ENCODE data around the gene LMTK3. TPM values are rescaled to one million over a fixed set of nuclear protein-coding genes. Genes with fewer than 3 reads are reported as not detected.

The LMTK3 gene
- total RNA-seq, 4 donors from 2014 or later = 0.28 to 0.52 TPM; not detected in 2

DNA sequence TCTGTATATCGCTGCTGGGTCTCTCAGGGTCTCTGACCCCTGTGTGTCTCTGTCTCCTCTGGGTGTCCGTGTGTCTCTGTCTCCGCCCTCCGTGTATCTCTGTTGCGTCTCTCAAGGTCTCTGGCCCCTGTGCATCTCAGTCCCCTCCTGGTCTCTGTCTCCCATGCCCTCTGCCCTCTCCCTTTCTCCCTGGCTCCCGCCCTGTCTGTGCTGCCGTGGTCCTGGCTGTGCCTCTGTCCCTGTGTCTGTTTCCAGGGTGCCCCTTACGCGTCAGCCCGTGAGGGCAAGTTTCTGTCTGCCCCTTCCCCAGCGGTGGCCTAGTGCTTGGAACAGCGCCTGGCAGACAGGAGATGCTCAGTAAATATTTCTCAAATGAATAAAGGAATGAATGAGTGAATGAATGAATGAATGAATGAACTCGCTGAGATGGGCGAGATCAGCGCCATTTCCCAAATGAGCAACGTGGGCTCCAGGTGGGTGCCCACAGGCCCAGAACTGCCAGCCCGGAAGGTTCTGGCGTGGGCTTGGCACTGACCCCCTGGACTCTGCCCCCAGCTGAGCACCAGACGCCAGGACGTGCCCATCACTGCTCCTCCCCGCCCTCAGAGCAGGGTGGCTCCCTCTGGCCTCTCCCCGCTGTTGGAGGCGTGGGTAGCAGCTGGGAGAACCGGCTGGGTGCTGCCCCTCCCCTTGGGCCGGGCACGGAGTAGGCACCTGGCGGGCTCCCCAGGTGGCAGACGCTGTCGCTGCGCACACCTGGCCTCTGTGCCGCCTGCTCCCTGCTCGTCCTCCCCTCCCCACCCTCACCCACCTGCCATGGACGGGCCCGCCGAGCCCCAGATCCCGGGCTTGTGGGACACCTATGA lies 40.0 kb upstream of the LMTK3 start, which contains the start of gene SULT2B1:
SULT2B1 (plus strand) TSS at position 736 of the 866 bp plus-strand sequence; CDS start at position 817, 81 bp downstream.
- no peak for DNase-seq
- no peak within 1 kb of the TSS for H3K27ac ChIP-seq
- H3K4me1 ChIP-seq = peaks cover 0 to 5% of the 10 kb centered on the region in 2 donors
- intact Hi-C loops (cut with DNase I; ENCODE audit: low total_unique reads) = no loop called here
- H3K27me3 ChIP-seq = no peaks in the 10 kb centered on the region
- H3K9me3 ChIP-seq = no peaks in the 10 kb centered on the region
- no peak for TF ChIP-seq POLR2A (IDR thresholded peaks at IDR 0.05)
- no peak for TF ChIP-seq CTCF (IDR thresholded peaks at IDR 0.05)
- no peak within 1 kb of the TSS for H3K4me3 ChIP-seq
- no peaks in the 10 kb centered on the region for H3K36me3 ChIP-seq

DNA sequence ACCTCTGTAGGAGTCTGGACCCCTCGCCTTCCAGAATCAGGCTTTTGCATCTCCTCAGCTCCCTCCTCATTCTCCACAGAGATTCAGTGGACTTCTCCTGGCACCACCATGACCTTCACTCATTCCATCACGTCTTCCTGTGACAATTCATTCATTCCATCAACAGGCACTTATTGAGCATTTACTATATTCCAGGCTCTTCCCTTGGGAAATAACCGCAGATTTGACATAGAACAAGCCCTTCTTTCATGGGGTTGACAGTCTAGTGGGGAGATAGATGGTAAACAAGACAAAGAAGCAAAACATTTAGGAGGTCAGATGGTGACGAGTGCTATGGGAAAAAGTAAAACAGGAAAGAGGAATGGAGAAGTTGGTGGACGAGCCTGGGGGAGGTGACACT lies 37.7 kb upstream of the LMTK3 start:
- Histone ChIP-seq H3K4me3 (no peak overlapping the region), H3K4me1 (peaks cover 0 to 5% of the 10 kb centered on the region in 2 donors), H3K9me3 (no peaks in the 10 kb centered on the region), H3K27me3 (no peaks in the 10 kb centered on the region), H3K27ac (no peak overlapping the region), H3K36me3 (no peaks in the 10 kb centered on the region)
- no peak for DNase-seq
- intact Hi-C loops (cut with DNase I; ENCODE audit: low total_unique reads) = no loop called here
- TF ChIP-seq POLR2A (IDR thresholded peaks at IDR 0.05) = no peak
- no peak for TF ChIP-seq CTCF (IDR thresholded peaks at IDR 0.05)

GRCh38 chr19:48548253-48548911 lies 36.7 kb upstream of the LMTK3 start:
- H3K36me3 ChIP-seq = no peaks in the 10 kb centered on the region
- H3K4me3 ChIP-seq = no peak overlapping the region
- no peaks in the 10 kb centered on the region for H3K4me1 ChIP-seq
- TF ChIP-seq CTCF (IDR thresholded peaks at IDR 0.05) = no peak
- no peak for DNase-seq
- intact Hi-C loops (cut with DNase I; ENCODE audit: low total_unique reads) = no loop called here
- no peaks in the 10 kb centered on the region for H3K9me3 ChIP-seq
- no peaks in the 10 kb centered on the region for H3K27me3 ChIP-seq
- no peak overlapping the region for H3K27ac ChIP-seq

DNA sequence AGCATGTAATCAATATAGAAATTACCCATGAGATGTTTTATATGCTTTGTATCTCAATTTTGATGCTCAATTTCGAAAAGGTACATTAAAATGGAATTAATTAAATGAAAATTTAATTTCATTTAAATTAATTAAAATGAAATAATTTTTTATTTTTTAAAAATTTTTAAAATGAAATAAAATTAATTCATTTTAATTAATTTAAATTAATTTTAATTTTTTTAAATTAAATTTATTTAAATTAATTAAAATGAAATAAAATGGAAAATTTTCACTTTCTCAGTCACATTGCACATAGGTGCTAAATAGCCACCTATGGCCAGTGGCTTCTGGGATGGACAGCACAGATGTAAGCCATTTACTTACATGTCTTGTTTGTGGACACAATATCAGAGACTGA lies 36.1 kb upstream of the LMTK3 start:
- no peak for TF ChIP-seq POLR2A (IDR thresholded peaks at IDR 0.05)
- no peak for TF ChIP-seq CTCF (IDR thresholded peaks at IDR 0.05)
- intact Hi-C loops (cut with DNase I; ENCODE audit: low total_unique reads) = no loop called here
- H3K4me3 ChIP-seq = no peak overlapping the region
- no peak overlapping the region for H3K27ac ChIP-seq
- no peaks in the 10 kb centered on the region for H3K27me3 ChIP-seq
- no peaks in the 10 kb centered on the region for H3K4me1 ChIP-seq
- H3K36me3 ChIP-seq = no peaks in the 10 kb centered on the region
- H3K9me3 ChIP-seq = no peaks in the 10 kb centered on the region
- DNase-seq = no peak
